ENCODE measurements around the gene CORIN.

Gene CORIN

DNA sequence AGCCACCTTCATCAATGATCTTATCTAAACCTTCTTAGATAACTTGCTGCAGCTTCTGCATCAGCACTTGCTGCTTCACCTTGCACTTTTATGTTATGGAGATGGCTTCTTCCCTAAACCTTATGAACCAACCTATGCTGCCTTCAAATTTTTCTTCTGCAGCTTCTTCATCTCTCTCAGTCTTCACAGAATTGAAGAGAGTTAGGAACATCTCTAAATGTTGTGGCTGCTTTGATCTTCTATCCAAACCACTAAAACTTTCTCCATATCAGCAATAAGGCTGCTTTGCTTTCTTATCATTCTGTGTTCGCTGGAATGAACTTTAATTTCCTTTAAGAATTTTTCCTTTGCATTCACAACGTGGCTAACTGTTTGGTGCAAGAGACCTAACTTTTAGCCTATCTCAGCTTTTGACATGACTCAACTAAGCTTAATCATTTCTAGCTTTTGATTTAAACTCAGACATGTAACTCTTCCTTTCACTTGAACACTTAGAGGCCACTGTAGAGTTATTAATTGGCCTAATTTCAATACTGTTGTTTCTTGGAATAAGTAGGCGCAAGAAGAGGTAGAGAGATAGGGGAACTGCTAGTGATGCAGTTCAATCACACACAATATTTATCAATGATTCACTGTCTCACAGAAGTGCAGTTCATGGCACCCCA lies 36.1 kb upstream of the CORIN start:
- H3K27ac ChIP-seq: no peak overlapping the region
- TF ChIP-seq, protein P1, sequence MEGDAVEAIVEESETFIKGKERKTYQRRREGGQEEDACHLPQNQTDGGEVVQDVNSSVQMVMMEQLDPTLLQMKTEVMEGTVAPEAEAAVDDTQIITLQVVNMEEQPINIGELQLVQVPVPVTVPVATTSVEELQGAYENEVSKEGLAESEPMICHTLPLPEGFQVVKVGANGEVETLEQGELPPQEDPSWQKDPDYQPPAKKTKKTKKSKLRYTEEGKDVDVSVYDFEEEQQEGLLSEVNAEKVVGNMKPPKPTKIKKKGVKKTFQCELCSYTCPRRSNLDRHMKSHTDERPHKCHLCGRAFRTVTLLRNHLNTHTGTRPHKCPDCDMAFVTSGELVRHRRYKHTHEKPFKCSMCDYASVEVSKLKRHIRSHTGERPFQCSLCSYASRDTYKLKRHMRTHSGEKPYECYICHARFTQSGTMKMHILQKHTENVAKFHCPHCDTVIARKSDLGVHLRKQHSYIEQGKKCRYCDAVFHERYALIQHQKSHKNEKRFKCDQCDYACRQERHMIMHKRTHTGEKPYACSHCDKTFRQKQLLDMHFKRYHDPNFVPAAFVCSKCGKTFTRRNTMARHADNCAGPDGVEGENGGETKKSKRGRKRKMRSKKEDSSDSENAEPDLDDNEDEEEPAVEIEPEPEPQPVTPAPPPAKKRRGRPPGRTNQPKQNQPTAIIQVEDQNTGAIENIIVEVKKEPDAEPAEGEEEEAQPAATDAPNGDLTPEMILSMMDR (conservative IDR thresholded peaks at IDR 0.05; ENCODE audit: low read depth): no peak
- ChIA-PET POLR2A (ENCODE audit: low non-redundant PET) (no interaction called here), CTCF (no interaction called here)
- no peak for DNase-seq (ENCODE audit: low spot score)

GRCh38 chr4:47863486-47863885 lies 25.6 kb upstream of the CORIN start:
- H3K27ac ChIP-seq: no peak overlapping the region
- TF ChIP-seq, protein P1 (conservative IDR thresholded peaks at IDR 0.05; ENCODE audit: low read depth): no peak
- DNase-seq (ENCODE audit: low spot score): no peak
- POLR2A ChIA-PET (ENCODE audit: low non-redundant PET): no interaction called here
- CTCF ChIA-PET: no interaction called here

DNA sequence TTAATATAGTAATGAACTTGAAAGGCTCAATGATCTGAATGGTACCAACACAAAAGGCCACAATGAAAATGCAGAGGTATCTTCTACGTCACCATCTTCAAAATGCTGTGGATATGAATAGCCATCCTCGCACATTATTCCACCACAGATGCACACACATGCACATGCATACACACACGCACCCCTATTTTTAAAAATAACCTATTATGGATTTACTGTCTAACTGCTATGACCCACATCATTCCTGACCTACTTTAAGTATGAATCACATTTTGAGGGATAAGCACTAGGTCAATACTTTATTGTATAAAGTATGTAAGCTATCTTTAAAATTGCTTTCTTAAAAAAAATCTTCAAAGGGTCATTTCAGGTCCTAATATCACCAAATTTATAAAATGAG lies 24.4 kb upstream of the CORIN start:
- DNase-seq (ENCODE audit: low spot score): no peak
- ChIA-PET CTCF (no interaction called here), POLR2A (ENCODE audit: low non-redundant PET) (no interaction called here)
- no peak overlapping the region for H3K27ac ChIP-seq
- TF ChIP-seq, protein P1 (conservative IDR thresholded peaks at IDR 0.05; ENCODE audit: low read depth): no peak

DNA sequence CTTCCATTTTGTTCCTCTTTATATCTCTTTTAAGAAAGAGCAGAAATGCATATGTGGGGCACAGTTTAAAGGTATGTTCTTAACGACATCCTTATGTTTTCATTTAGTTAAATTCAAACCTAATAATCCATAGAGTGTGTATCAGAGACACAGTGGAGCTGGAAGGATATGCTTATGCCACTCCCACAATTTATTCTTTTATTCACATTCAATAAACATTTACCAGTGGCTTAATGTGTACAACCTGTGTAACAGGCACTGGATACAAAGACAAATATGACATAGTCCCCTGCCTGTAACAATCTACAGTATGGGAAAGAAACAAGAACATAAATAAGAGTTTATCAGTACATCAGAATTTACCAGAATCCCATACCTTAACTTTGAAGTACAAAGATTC lies 22.4 kb upstream of the CORIN start:
- H3K27ac ChIP-seq: no peak overlapping the region
- CTCF ChIA-PET: interaction anchor here (0.6 kb wide), 1 partner anchor 24 kb away, joined by 4 read pairs; no protein-coding TSS in a partner anchor
- TF ChIP-seq, protein P1 (conservative IDR thresholded peaks at IDR 0.05; ENCODE audit: low read depth): no peak
- POLR2A ChIA-PET (ENCODE audit: low non-redundant PET): no interaction called here
- no peak for DNase-seq (ENCODE audit: low spot score)

DNA sequence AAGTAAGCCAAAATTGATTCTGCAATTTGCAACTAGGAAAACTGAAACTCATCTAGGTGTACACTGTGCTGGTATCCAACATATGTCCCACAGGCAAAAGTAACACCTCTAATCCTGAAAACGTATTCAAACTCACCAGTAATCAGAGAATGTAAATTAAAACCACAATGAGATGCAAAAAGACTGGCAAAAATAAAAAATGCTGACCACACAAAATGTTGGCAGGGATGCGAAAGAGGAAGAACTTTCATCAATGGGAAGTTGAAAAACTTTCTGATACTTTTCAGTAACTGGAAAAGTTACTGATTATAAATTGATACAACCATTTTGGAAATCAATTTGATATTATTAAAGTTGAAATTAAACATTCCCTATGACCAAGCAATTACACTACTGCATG lies 20.1 kb upstream of the CORIN start:
- ChIA-PET POLR2A (ENCODE audit: low non-redundant PET) (interaction anchor here (0.6 kb wide), 1 partner anchor 466 kb away, joined by 3 read pairs; no protein-coding TSS in a partner anchor), CTCF (no interaction called here)
- TF ChIP-seq, protein P1 (conservative IDR thresholded peaks at IDR 0.05; ENCODE audit: low read depth): no peak
- DNase-seq (ENCODE audit: low spot score): no peak
- no peak overlapping the region for H3K27ac ChIP-seq

DNA sequence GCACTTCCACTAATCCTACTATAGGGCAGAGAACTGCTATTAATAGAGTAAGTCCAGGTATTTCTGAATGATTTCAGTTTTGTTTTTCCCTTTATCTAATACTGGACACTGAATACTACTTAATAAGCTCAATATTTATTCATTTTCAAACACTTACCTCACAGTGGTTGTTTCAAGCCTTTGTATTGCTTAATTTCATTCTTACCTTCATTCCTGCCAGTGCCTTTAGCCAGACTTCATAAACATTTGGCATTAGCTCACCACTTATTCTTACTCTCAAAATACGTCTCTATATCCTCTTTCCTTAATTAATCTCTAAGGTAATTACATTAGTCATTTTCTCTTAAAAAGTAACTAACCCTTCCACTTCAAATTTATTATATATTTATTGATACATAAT lies 18.8 kb upstream of the CORIN start:
- ChIA-PET CTCF (interaction anchor here (0.6 kb wide), 1 partner anchor 25 kb away, joined by 3 read pairs; no protein-coding TSS in a partner anchor), POLR2A (ENCODE audit: low non-redundant PET) (no interaction called here)
- DNase-seq (ENCODE audit: low spot score): no peak
- H3K27ac ChIP-seq: no peak overlapping the region
- TF ChIP-seq, protein P1 (conservative IDR thresholded peaks at IDR 0.05; ENCODE audit: low read depth): no peak
